ENCODE measurements around the gene IGSF21. TPM values are rescaled to one million over a fixed set of nuclear protein-coding genes. Genes with fewer than 3 reads are reported as not detected.
A peak's percentile ranks its signal among the peaks of the same experiment; 100 is the strongest.

IGSF21 gene
- total and polyA plus RNA-seq, 12 donors: 0.18 to 16.4 (median 7.0) TPM

GRCh38 chr1:18240906-18241305, 133.3 kb downstream of the IGSF21 start:
- H3K36me3 ChIP-seq (replicated peaks in 1 of 2): no peaks in the 10 kb centered on the region
- intact Hi-C loops (cut with DNase I): no loop called here
- no peak for TF ChIP-seq CTCF (IDR thresholded peaks at IDR 0.05)
- no peak for TF ChIP-seq POLR2A (IDR thresholded peaks at IDR 0.05)
- H3K9me3 ChIP-seq (replicated peaks in 1 of 3): no peaks in the 10 kb centered on the region
- H3K4me3 ChIP-seq: no peak overlapping the region
- no peak for DNase-seq
- H3K27me3 ChIP-seq: no peaks in the 10 kb centered on the region
- no peaks in the 10 kb centered on the region for H3K4me1 ChIP-seq (replicated peaks in 1 of 2)
- WGBS, 4 donors: 0 to 25% (median 12%) methylated on average over 1 of the region's 1 CpG
- no peak overlapping the region for H3K27ac ChIP-seq

GRCh38 chr1:18241891-18242290, 134.3 kb downstream of the IGSF21 start:
- intact Hi-C loops (cut with DNase I): no loop called here
- H3K27me3 ChIP-seq: no peaks in the 10 kb centered on the region
- H3K4me3 ChIP-seq: no peak overlapping the region
- no peaks in the 10 kb centered on the region for H3K9me3 ChIP-seq (replicated peaks in 1 of 3)
- no peaks in the 10 kb centered on the region for H3K4me1 ChIP-seq (replicated peaks in 1 of 2)
- TF ChIP-seq POLR2A (IDR thresholded peaks at IDR 0.05): no peak
- no peak for TF ChIP-seq CTCF (IDR thresholded peaks at IDR 0.05)
- no peak overlapping the region for H3K27ac ChIP-seq
- peak in 1 of 7 donors; percentile 87 for DNase-seq
- no peaks in the 10 kb centered on the region for H3K36me3 ChIP-seq (replicated peaks in 1 of 2)
- 39 to 54% (median 50%) methylated on average over 5 to 7 of the region's 7 CpGs for WGBS, 4 donors

- Histone ChIP-seq H3K27ac (no peak overlapping the region), H3K9me3 (replicated peaks in 1 of 3) (no peaks in the 10 kb centered on the region), H3K27me3 (no peaks in the 10 kb centered on the region), H3K36me3 (replicated peaks in 1 of 2) (no peaks in the 10 kb centered on the region), H3K4me1 (replicated peaks in 1 of 2) (no peaks in the 10 kb centered on the region), H3K4me3 (no peak overlapping the region)
- TF ChIP-seq CTCF (IDR thresholded peaks at IDR 0.05) (no peak), POLR2A (IDR thresholded peaks at IDR 0.05) (no peak)
- DNase-seq: no peak
- intact Hi-C loops (cut with DNase I): no loop called here
- WGBS, 4 donors: 69 to 74% (median 71%) methylated on average over 10 of the region's 10 CpGs
These were observed 136.0 kb downstream of the IGSF21 start for GRCh38 chr1:18243503-18244175.

GRCh38 chr1:18244762-18245161, 137.2 kb downstream of the IGSF21 start:
- H3K4me1 ChIP-seq (replicated peaks in 1 of 2): no peaks in the 10 kb centered on the region
- no peaks in the 10 kb centered on the region for H3K36me3 ChIP-seq (replicated peaks in 1 of 2)
- TF ChIP-seq CTCF (IDR thresholded peaks at IDR 0.05) (no peak), POLR2A (IDR thresholded peaks at IDR 0.05) (no peak)
- H3K27ac ChIP-seq: no peak overlapping the region
- no peaks in the 10 kb centered on the region for H3K9me3 ChIP-seq (replicated peaks in 1 of 3)
- DNase-seq: no peak
- intact Hi-C loops (cut with DNase I): no loop called here
- no peak overlapping the region for H3K4me3 ChIP-seq
- H3K27me3 ChIP-seq: no peaks in the 10 kb centered on the region
- WGBS, 4 donors: 57 to 75% (median 65%) methylated on average over 1 of the region's 1 CpG
